BE2C (cell line): Measurements from ENCODE around the gene ETS2.
A peak's percentile ranks its signal among the peaks of the same experiment; 100 is the strongest.

ENCODE experiments used
- DNase-seq: peaks from one replicate; pipeline ENCODE4 v3.0.0-alpha.2; 2020
- H3K27me3 ChIP-seq: fragments of 250-450 bp; sonication (Bioruptor Pico); 2 replicates; pipeline ENCODE4 v1.5.1; 2020; ENCODE audit warnings: mild to moderate bottlenecking
- H3K36me3 ChIP-seq: fragments of 250-450 bp; sonication (Bioruptor Pico); 2 replicates; pipeline ENCODE4 v1.5.1; 2020; ENCODE audit warnings: mild to moderate bottlenecking
- H3K4me1 ChIP-seq: fragments of 250-450 bp; sonication (Bioruptor Pico); 2 replicates; pipeline ENCODE4 v1.5.1; 2020
- H3K4me3 ChIP-seq: 2 replicates; pipeline ENCODE4 v1.5.1; 2011; ENCODE audit warnings: low read depth, low read length
- H3K9me3 ChIP-seq: fragments of 250-450 bp; sonication (Bioruptor Pico); 2 replicates; pipeline ENCODE4 v1.5.1; 2020
- TF ChIP-seq, protein P1 (sequence below): IDR thresholded peaks from 2 replicates; pipeline ENCODE4 v1.5.1; 2012; ENCODE audit warnings: mild to moderate bottlenecking, low read depth, low read length

ETS2 gene

DNA sequence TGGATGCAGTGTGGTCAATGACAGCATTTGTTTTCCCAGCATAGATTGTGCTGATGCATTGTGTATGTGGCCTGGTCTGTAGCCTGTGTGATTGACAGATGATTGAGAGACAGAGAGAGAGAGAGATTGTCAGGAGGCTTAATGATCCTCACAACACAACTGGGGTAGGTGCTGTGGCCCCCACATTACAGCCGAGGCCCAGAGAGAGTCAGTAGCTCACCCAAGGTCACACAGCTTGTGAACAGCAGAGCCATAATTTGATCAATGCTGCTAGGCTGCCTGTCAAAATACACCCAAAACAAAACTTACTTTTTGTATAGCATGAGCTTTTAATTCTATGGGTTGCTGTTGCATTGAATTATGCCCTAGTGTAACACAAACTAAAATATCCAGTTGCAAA lies 20.2 kb upstream of the ETS2 start:
- no peak for DNase-seq
- no peaks in the 10 kb centered on the region for H3K36me3 ChIP-seq
- TF ChIP-seq, protein P1, sequence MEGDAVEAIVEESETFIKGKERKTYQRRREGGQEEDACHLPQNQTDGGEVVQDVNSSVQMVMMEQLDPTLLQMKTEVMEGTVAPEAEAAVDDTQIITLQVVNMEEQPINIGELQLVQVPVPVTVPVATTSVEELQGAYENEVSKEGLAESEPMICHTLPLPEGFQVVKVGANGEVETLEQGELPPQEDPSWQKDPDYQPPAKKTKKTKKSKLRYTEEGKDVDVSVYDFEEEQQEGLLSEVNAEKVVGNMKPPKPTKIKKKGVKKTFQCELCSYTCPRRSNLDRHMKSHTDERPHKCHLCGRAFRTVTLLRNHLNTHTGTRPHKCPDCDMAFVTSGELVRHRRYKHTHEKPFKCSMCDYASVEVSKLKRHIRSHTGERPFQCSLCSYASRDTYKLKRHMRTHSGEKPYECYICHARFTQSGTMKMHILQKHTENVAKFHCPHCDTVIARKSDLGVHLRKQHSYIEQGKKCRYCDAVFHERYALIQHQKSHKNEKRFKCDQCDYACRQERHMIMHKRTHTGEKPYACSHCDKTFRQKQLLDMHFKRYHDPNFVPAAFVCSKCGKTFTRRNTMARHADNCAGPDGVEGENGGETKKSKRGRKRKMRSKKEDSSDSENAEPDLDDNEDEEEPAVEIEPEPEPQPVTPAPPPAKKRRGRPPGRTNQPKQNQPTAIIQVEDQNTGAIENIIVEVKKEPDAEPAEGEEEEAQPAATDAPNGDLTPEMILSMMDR, result no peak
- no peaks in the 10 kb centered on the region for H3K27me3 ChIP-seq
- H3K9me3 ChIP-seq, result peaks cover 5% of the 10 kb centered on the region; the same call in 1 of the 2 replicates
- no peak overlapping the region for H3K4me3 ChIP-seq
- H3K4me1 ChIP-seq, result peaks cover 6% of the 10 kb centered on the region

DNA sequence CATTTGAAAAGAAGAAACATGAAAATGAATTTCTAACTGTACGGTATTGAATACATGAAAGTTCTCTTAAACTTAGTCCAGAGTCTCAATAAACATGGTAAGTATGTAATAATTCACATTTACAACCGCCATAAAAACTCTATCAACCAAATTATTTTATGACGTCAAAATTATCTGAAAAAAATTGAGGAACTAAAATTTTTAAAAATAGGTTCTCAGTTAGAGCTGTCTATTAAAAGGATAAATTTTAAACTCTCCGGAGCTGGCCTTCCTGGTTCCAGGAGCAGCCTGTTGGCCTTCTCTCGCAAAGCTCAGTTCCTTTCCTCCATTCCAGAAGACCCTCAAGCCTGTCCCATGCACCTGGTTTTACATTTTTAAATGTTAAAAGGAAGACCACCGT lies 18.7 kb upstream of the ETS2 start:
- Histone ChIP-seq H3K27me3 (no peaks in the 10 kb centered on the region), H3K36me3 (no peaks in the 10 kb centered on the region), H3K4me3 (no peak overlapping the region), H3K9me3 (no peaks in the 10 kb centered on the region), H3K4me1 (peaks cover 6% of the 10 kb centered on the region)
- no peak for DNase-seq
- TF ChIP-seq, protein P1, result no peak

DNA sequence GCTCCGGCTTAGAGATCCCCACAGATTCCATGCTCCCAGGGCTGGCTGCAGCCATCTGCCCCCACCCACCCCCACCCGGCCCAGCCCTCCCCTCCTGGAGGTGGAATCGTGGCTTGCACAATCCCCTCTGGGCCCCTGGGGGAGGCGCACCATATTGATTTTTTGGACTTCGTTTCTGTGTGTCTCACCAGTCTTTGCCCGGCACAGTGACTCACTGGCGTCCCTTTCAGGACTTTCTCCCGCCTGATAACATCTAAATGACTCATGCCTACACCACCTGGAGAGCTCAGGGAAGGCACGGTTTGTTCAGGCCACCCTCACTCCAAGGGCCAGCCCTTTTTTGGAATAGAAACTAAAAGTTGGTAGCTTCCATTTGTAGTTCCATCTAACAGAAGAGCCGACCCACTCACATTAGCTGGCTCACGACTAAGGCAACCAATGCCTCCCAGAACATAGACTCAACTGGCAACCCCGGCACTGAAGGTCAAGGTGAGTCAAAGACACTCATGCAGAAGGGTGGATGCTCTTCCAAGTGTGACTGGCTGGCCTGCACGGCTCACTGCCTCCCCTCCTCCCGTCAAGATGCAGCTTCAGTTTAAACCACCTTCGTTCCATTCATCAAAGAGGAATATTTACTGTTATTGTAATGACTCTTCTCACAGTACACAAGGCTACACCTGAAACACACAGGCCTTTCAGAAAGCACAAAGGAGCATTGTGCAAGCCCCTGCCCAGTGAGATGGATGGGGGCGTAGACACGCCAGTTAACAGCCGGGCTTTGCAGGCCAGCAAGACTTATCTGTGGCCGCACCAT lies 18.1 kb upstream of the ETS2 start:
- no peaks in the 10 kb centered on the region for H3K27me3 ChIP-seq
- TF ChIP-seq, protein P1, result no peak
- peak; percentile 62 for DNase-seq
- peaks cover 6% of the 10 kb centered on the region for H3K4me1 ChIP-seq
- H3K4me3 ChIP-seq, result peak overlapping the region; percentile 23; the same call in 1 of the 2 replicates
- no peaks in the 10 kb centered on the region for H3K9me3 ChIP-seq
- H3K36me3 ChIP-seq, result no peaks in the 10 kb centered on the region

DNA sequence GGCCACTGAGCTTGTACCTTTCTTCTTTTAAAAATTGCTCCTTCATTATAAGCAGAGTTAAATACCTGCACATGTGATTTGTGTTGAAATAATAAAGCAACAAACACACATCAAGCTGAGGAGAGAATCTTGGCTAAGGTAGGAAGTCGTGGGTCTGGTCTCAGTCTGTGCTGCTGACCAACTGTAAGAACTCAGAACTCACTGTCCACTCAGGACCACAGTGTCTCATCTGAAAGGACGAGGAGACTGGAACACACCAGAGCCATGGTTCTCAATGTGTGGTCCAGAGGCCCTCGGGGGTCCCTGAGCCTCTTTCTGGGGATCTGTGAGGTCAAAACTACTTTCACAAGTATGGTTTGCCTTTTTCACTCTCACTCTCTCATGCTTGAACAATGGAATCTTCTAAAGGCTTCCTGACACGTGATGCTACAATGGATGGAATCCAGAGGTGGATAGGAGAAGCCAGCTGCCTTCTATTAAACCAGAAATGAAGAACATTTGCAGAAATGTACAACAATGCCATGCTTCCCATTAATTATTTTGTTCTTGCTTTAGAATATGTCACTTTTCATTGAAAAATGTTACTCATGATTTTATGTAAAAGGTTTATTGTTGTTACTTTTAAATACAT lies 17.3 kb upstream of the ETS2 start:
- no peak for DNase-seq
- TF ChIP-seq, protein P1, result no peak
- Histone ChIP-seq H3K27me3 (no peaks in the 10 kb centered on the region), H3K36me3 (no peaks in the 10 kb centered on the region), H3K9me3 (no peaks in the 10 kb centered on the region), H3K4me1 (peaks cover 6% of the 10 kb centered on the region), H3K4me3 (no peak overlapping the region)

DNA sequence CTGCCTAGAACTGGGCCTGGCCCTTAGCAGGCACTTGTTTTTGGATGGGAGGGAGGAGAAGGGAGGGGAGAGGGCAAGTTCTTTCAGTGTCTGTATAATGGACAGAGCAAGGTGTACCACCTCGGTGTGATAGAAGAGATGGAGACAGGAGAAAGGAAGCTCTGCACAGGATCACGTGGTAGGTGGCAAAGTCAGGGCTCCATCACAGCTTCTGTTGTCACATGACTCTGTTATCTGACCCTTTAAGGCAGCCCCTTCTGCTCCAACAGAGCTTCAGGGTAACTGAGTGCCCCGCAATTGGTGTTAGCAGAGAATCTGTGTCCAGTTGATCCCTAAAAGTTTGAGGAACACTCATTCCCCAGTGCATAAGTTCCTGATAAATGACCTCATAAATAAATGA lies 16.5 kb upstream of the ETS2 start:
- DNase-seq, result no peak
- Histone ChIP-seq H3K36me3 (no peaks in the 10 kb centered on the region), H3K4me3 (no peak overlapping the region), H3K9me3 (no peaks in the 10 kb centered on the region), H3K4me1 (peaks cover 6% of the 10 kb centered on the region), H3K27me3 (no peaks in the 10 kb centered on the region)
- TF ChIP-seq, protein P1, result no peak

DNA sequence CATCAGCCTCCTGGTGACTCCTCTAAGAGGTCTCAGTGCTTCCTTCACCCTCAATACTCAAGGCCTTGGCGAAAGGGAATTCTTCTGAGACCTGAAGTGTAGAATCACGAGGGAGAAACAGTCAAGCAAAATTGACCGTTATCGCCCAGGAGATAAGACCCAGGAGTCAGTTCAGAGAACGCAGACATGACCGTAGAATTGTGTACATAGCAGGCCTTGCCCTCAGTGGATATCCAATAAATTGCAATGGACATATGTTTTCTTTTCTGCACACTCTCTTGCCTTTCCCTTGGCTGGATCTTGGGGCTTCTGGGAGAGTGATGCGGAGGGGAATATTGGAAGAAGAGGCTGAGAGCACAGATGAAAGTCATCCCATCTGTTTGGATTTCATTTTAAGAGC lies 15.7 kb upstream of the ETS2 start:
- H3K4me3 ChIP-seq, result no peak overlapping the region
- H3K27me3 ChIP-seq, result no peaks in the 10 kb centered on the region
- TF ChIP-seq, protein P1, result no peak
- H3K36me3 ChIP-seq, result no peaks in the 10 kb centered on the region
- no peak for DNase-seq
- H3K9me3 ChIP-seq, result no peaks in the 10 kb centered on the region
- H3K4me1 ChIP-seq, result peaks cover 6% of the 10 kb centered on the region
